Upper lobe of left lung (tissue), 6 donors: ENCODE data around the gene CSGALNACT2. TPM values are rescaled to one million over a fixed set of nuclear protein-coding genes. Genes with fewer than 3 reads are reported as not detected.
A peak's percentile ranks its signal among the peaks of the same experiment; 100 is the strongest.

ENCODE experiments used
- ATAC-seq, 2 donors: fragments of 200-7000 bp; cut with Tn5 transposase; one replicate each; pipeline ENCODE4 v1.9.1; 2022; ENCODE audit warnings: mild to moderate bottlenecking in 2 of 2, moderate library complexity in 2 of 2; ENCODE audit not compliant: low FRiP score in 2 of 2
- DNase-seq, 2 donors: peaks; one replicate each; pipeline ENCODE4 v3.0.0-alpha.2; 2019 to 2020
- H3K27ac ChIP-seq, 4 donors: fragments of 200-600 bp; sonication (generic); one replicate each; pipeline ENCODE4 v1.5.1; 2016 to 2019
- H3K27me3 ChIP-seq, 4 donors: fragments of 200-600 bp; sonication (generic); one replicate each; pipeline ENCODE4 v1.5.1; 2017 to 2019
- H3K36me3 ChIP-seq, 4 donors: fragments of 200-600 bp; sonication (generic); one replicate each; pipeline ENCODE4 v1.5.1; 2016 to 2019
- H3K4me1 ChIP-seq, 4 donors: fragments of 200-600 bp; sonication (generic); one replicate each; pipeline ENCODE4 v1.5.1; 2018 to 2019
- H3K4me3 ChIP-seq, 4 donors: fragments of 200-600 bp; sonication (generic); one replicate each; pipeline ENCODE4 v1.5.1; 2017 to 2019; ENCODE audit warnings: mild to moderate bottlenecking in 2 of 4, moderate library complexity in 1 of 4
- H3K9me3 ChIP-seq, 4 donors: fragments of 200-600 bp; sonication (generic); one replicate each; pipeline ENCODE4 v1.5.1; 2018 to 2019
- CTCF ChIP-seq, 6 experiments: fragments of 450-650 bp in 4 of 6; fragments of 200-600 bp in 2 of 6; sonication (generic) in 2 of 6; IDR thresholded peaks; one replicate each; pipeline ENCODE4 v1.5.1; 2016 to 2019; ENCODE audit warnings: antibody characterized with exemption in 6 of 6
- EP300 ChIP-seq, 4 donors: sonication (generic); formaldehyde crosslinking; IDR thresholded peaks; one replicate each; pipeline ENCODE4 v1.5.1; 2017; ENCODE audit warnings: antibody characterized with exemption in 4 of 4, control low read depth in 2 of 4
- POLR2A ChIP-seq, 4 donors: fragments of 450-650 bp; IDR thresholded peaks; one replicate each; pipeline ENCODE4 v1.5.1; 2016 to 2017; ENCODE audit warnings: antibody characterized with exemption in 4 of 4, mild to moderate bottlenecking in 2 of 4
- POLR2AphosphoS5 ChIP-seq, 2 donors: sonication (generic); formaldehyde crosslinking; IDR thresholded peaks; one replicate each; pipeline ENCODE4 v1.5.1; 2017; ENCODE audit warnings: antibody characterized with exemption in 2 of 2
- WGBS, 2 donors: methylation state at CpG; one replicate each; pipeline ENCODE4 v1.1.5; 2017 to 2018; 5-methylcytosine and 5-hydroxymethylcytosine counted together
- total RNA-seq, 6 donors: library from RNA; depleted of rRNA in 4 of 6; stranded (reverse); fragments of >200 nt in 4 of 6; gene quantifications; one replicate each; pipeline versions ENCODE4 v1.1.0 to v1.2.1, GENCODE V29; 2016 to 2021
- donor health status: DM: no; HTN: no; CAD: no; lungs with moderate emphysema.
- donor health status: DM: no; HTN: yes; CAD: no; lungs with severe emphysema.

The CSGALNACT2 gene
- total RNA-seq, 6 donors from 2014 or later: 30.5 to 47.1 (median 35.1) TPM

DNA sequence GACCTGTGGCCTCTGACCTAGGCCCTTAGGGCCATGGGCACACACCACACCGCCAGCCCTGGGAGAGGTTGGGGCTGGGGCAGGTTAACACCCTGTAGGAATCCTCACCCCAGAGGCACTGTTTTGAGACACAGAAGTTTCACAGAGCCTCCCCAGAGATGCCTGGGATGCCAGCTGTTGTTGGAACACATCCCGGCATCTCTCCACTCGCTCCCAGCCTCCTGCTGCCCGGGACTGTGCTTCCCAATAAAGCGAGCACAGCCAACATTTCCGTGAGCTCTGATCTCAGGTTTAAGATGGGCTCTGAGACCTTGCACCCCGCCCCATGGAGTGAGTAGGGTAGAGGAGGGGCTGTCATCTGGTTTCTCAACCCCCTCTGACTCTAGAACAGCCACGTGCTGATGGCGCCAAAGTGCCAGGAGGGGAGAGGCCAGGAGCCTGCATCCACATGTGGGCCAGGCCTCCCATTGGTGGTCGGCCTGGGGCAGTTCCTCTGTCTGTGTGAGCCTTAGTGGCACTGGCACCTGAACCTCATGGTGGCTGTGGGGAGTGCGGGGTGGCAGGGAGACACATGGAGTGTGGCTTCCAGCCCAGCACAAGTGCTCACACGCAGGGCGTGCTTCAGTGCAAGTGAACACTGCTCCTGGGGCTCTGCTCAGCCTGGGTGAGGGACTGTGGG, 73.9 kb downstream of the CSGALNACT2 start:
- WGBS, 2 donors: 69 to 79% methylated on average over 5 to 13 of the region's 13 CpGs
- H3K27ac ChIP-seq: no peak overlapping the region
- DNase-seq (peak in 1 of 2 donors; percentile 50), ATAC-seq (no peak)
- H3K4me1 ChIP-seq: no peaks in the 10 kb centered on the region
- no peaks in the 10 kb centered on the region for H3K36me3 ChIP-seq
- H3K4me3 ChIP-seq: no peak overlapping the region
- no peak for TF ChIP-seq EP300 (IDR thresholded peaks at IDR 0.05)
- TF ChIP-seq POLR2AphosphoS5 (IDR thresholded peaks at IDR 0.05): no peak
- no peak for TF ChIP-seq CTCF (IDR thresholded peaks at IDR 0.05)
- no peak for TF ChIP-seq POLR2A (IDR thresholded peaks at IDR 0.05)
- no peaks in the 10 kb centered on the region for H3K9me3 ChIP-seq
- no peaks in the 10 kb centered on the region for H3K27me3 ChIP-seq

DNA sequence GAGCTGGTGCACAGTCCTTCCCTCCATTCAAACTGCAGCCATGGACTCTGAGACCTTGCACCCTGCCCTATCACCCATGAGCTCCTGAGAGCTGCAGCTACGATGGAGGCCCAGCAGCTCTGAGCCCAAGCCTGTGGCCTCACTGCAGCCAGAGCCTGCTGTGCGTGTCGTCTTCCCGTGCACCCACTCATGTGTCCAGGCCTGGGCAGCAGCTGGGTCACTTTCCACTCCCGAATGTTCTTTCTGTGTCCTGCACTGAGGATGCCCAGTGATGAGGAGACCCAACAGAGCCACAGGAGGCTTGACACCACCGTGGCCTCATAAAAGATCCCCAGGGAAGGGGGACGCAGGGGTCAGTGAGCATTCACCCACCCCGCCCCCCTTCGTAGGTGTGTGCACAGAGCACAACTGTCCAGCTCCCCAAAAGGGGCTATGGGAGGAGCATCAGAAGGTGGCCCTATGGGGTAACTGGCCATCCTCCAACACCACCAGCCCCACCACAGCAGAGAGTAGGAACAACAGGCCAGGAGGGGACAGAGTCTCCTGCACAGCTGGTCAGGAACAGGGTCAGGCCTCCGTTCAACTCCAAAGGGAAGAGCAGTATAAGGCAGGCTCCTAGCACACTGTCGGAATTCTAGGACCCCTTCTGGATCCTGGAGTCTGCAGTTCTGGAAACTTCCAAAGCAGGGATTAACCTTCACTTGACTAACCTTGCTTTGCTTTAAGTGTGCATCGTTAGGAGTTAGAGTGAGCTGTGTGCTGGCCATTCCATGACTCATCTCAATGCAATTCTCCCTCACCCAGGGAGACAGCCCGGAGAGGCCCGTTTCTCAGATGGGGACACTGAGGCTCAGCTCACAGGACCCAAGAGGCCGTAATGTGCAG, 76.1 kb downstream of the CSGALNACT2 start:
- Histone ChIP-seq H3K9me3 (no peaks in the 10 kb centered on the region), H3K27me3 (no peaks in the 10 kb centered on the region), H3K4me3 (no peak overlapping the region), H3K36me3 (no peaks in the 10 kb centered on the region), H3K4me1 (no peaks in the 10 kb centered on the region), H3K27ac (no peak overlapping the region)
- DNase-seq (peak in 1 of 2 donors; percentile 33), ATAC-seq (no peak)
- TF ChIP-seq CTCF (IDR thresholded peaks at IDR 0.05): no peak
- no peak for TF ChIP-seq POLR2AphosphoS5 (IDR thresholded peaks at IDR 0.05)
- no peak for TF ChIP-seq EP300 (IDR thresholded peaks at IDR 0.05)
- TF ChIP-seq POLR2A (IDR thresholded peaks at IDR 0.05): no peak
- 88 to 91% methylated on average over 8 to 15 of the region's 15 CpGs for WGBS, 2 donors

DNA sequence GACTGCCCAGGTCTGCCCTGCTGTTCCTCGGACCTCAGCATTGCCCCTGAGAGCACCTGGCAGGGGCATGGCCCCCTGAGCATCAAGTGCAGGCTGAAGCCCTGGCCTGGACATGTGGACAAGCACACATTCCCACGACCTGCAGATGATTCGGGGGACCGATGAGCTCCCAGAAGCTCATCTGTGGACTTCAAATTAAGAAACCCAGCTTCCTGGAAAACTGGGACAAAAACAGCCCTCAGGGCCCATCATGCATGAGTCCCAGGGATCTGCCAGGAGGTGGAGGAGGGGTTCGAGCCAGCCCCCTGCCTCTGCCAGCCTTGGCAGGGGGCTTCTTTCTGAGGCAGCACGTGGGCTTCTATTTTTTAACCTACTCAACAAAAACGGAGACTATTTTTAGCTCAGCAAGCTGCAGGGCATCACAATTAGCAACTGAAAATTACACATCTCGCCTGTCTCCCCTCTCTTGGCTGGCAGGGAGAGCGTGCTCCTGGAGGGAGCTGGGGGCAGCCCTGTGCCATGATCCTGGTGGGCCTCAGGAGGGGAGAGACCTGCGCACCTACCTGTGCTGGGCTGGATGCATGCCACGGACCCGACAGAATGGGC, 76.8 kb downstream of the CSGALNACT2 start:
- no peak overlapping the region for H3K4me3 ChIP-seq
- no peaks in the 10 kb centered on the region for H3K27me3 ChIP-seq
- H3K4me1 ChIP-seq: no peaks in the 10 kb centered on the region
- H3K36me3 ChIP-seq: no peaks in the 10 kb centered on the region
- ATAC-seq: no peak
- WGBS, 2 donors: 54 to 66% methylated on average over 7 to 12 of the region's 12 CpGs
- DNase-seq: no peak
- H3K27ac ChIP-seq: no peak overlapping the region
- no peaks in the 10 kb centered on the region for H3K9me3 ChIP-seq
- TF ChIP-seq POLR2A (IDR thresholded peaks at IDR 0.05): no peak
- TF ChIP-seq POLR2AphosphoS5 (IDR thresholded peaks at IDR 0.05): no peak
- no peak for TF ChIP-seq CTCF (IDR thresholded peaks at IDR 0.05)
- TF ChIP-seq EP300 (IDR thresholded peaks at IDR 0.05): no peak

DNA sequence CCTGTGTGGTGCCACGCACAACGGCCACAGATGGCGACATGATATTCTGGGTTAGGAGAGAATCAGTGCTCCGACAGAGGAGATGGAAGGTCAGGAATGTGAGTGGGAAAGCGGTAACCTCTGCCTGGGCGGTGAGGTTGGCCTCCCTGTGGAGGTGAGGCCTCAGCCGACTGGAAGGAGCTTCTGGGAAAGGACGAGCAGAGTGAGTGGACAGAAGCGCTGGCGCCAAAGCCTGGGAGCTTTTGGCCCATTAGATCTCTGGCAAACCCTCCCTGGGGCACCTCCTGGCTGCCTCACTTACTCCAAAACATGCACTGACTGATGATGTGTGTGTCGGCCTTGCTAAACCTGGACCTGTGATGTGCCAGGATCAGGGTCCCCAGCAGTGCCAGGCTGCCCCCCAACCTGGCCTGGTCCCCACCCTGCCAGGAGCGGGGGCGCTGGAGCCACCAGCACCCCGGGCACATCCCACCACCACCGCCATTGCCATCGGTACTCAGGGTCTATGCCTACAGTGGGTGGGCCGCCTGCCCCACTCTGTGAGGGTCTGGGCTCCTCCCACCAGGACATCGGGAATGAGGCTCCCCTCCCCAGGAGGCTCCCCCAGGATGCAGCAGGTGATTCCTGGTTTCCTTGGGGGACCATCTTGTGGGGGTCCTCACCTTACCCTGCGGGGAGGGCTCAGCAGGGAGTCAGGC, 77.7 kb downstream of the CSGALNACT2 start:
- WGBS, 2 donors: 74 to 82% methylated on average over 11 to 19 of the region's 19 CpGs
- H3K27me3 ChIP-seq: no peaks in the 10 kb centered on the region
- no peak overlapping the region for H3K27ac ChIP-seq
- no peaks in the 10 kb centered on the region for H3K4me1 ChIP-seq
- H3K9me3 ChIP-seq: no peaks in the 10 kb centered on the region
- DNase-seq (peak in 1 of 2 donors; percentile 49), ATAC-seq (no peak)
- H3K36me3 ChIP-seq: no peaks in the 10 kb centered on the region
- TF ChIP-seq POLR2AphosphoS5 (IDR thresholded peaks at IDR 0.05) (no peak), POLR2A (IDR thresholded peaks at IDR 0.05) (no peak), CTCF (IDR thresholded peaks at IDR 0.05) (no peak), EP300 (IDR thresholded peaks at IDR 0.05) (no peak)
- no peak overlapping the region for H3K4me3 ChIP-seq
